Lower lobe of right lung (tissue), 2 donors: ENCODE measurements around the gene GALNT9. TPM values are rescaled to one million over a fixed set of nuclear protein-coding genes. Genes with fewer than 3 reads are reported as not detected.

Source experiments
- ATAC-seq, 2 donors: fragments of 200-7000 bp; cut with Tn5 transposase; one replicate each; pipeline ENCODE4 v1.9.1; 2020 to 2022; ENCODE audit warnings: mild to moderate bottlenecking in 2 of 2, moderate library complexity in 2 of 2
- DNase-seq: peaks from one replicate; pipeline ENCODE4 v3.0.0-alpha.2; 2020
- H3K27ac ChIP-seq: fragments of 200-600 bp; one replicate; pipeline ENCODE4 v1.8.0; 2022
- H3K27me3 ChIP-seq: fragments of 200-600 bp; one replicate; pipeline ENCODE4 v1.8.0; 2022; ENCODE audit warnings: low read depth
- H3K36me3 ChIP-seq: fragments of 200-600 bp; one replicate; pipeline ENCODE4 v1.8.0; 2022; ENCODE audit warnings: mild to moderate bottlenecking
- H3K4me1 ChIP-seq: fragments of 200-600 bp; one replicate; pipeline ENCODE4 v1.8.0; 2022
- H3K4me3 ChIP-seq: fragments of 200-600 bp; one replicate; pipeline ENCODE4 v1.8.0; 2022; ENCODE audit warnings: mild to moderate bottlenecking
- H3K9me3 ChIP-seq: fragments of 200-600 bp; one replicate; pipeline ENCODE4 v1.8.0; 2022
- intact Hi-C: fragments of 100-400 bp; cut with DNase I; formaldehyde crosslinking; loops from one replicate; pipeline ENCODE4 v1.11.0; 2022
- total RNA-seq: library from RNA; stranded (reverse); fragmentation: NEBNext Ultra II Directional; extraction: Animal tissue kit (Norgen Biotek cat#: 25700); gene quantifications from one replicate; pipeline ENCODE4 v1.2.1, GENCODE V29; 2021
- TF ChIP-seq, protein P1 (sequence below): fragments of 200-600 bp; IDR thresholded peaks from one replicate; pipeline ENCODE4 v1.8.0; 2022; ENCODE audit warnings: antibody characterized with exemption, mild to moderate bottlenecking
- donor health status: DM: no; HTN: yes; CAD: no; lungs with severe emphysema.

Gene GALNT9
- total RNA-seq, 1 donor from 2014 or later, result not detected

DNA sequence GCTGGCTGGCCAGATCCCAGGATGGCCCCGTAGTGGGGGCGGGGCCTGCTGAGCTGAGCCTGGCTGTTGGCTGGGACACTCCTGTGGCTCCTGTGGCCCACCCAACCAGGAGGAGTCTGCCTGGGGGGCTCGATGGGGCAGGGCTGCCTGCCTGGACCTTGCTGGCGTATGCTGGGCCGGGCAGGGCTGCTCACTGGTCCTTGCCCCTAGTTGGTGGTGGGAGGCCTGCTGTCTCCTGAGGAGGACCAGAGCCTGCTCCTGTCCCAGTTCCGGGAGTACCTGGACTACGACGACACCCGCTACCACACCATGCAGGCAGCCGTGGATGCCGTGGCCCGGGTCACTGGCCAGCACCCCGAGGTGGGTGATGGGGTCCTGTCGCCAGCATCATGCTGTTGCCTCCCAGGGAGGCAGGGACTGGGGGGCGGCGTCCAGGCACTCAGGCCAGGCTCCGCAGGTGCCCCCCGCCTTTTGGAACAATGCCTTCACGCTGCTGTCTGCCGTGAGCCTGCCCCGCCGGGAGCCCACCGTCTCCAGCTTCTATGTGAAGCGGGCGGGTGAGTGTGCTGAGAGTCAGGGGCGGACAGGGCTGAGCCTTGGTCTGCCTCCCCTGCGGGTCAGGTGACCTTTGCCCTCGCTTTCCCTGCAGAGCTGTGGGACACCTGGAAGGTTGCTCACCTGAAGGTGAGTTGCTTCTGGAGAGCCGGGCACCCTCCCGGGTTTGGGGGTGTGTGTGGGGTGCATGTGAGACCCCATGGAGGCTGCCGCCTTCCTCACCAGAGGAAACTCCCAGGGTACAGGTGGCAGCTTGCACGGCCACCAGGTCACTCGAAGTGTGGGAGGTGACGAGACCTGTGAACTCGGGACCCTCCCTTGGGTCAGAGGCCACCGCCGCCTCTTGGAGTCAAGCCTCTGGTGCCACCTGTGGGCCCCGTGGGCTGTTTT, 181.7 kb downstream of the GALNT9 start:
- TF ChIP-seq, protein P1, sequence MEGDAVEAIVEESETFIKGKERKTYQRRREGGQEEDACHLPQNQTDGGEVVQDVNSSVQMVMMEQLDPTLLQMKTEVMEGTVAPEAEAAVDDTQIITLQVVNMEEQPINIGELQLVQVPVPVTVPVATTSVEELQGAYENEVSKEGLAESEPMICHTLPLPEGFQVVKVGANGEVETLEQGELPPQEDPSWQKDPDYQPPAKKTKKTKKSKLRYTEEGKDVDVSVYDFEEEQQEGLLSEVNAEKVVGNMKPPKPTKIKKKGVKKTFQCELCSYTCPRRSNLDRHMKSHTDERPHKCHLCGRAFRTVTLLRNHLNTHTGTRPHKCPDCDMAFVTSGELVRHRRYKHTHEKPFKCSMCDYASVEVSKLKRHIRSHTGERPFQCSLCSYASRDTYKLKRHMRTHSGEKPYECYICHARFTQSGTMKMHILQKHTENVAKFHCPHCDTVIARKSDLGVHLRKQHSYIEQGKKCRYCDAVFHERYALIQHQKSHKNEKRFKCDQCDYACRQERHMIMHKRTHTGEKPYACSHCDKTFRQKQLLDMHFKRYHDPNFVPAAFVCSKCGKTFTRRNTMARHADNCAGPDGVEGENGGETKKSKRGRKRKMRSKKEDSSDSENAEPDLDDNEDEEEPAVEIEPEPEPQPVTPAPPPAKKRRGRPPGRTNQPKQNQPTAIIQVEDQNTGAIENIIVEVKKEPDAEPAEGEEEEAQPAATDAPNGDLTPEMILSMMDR, result no peak
- Histone ChIP-seq H3K27me3 (no peaks in the 10 kb centered on the region), H3K4me1 (peaks cover 20% of the 10 kb centered on the region), H3K36me3 (peaks cover 25% of the 10 kb centered on the region), H3K9me3 (no peaks in the 10 kb centered on the region), H3K4me3 (no peak overlapping the region), H3K27ac (no peak overlapping the region)
- DNase-seq (peak; percentile 42), ATAC-seq (no peak)
- intact Hi-C loops, result no loop called here

- ATAC-seq (no peak), DNase-seq (peak; percentile 39)
- Histone ChIP-seq H3K4me1 (peaks cover 27% of the 10 kb centered on the region), H3K27me3 (no peaks in the 10 kb centered on the region), H3K27ac (no peak overlapping the region), H3K36me3 (peaks cover 25% of the 10 kb centered on the region), H3K9me3 (no peaks in the 10 kb centered on the region), H3K4me3 (no peak overlapping the region)
- TF ChIP-seq, protein P1, result no peak
- intact Hi-C loops, result no loop called here
These were observed 182.5 kb downstream of the GALNT9 start for GRCh38 chr12:132146772-132147422.

Other genes starting within 250 kb of the GALNT9 start
- gene DDX51, start 185.3 kb downstream of the GALNT9 start, total RNA-seq, result 11.9 TPM
- 15.8 TPM for gene NOC4L, start 185.1 kb downstream of the GALNT9 start, total RNA-seq
- gene FBRSL1, start 160.6 kb upstream of the GALNT9 start, total RNA-seq, result 47.6 TPM